ENCODE data around the gene LURAP1L.
A peak's percentile ranks its signal among the peaks of the same experiment; 100 is the strongest.

Gene LURAP1L

GRCh38 chr9:12813960-12814876 lies 39.4 kb downstream of the LURAP1L start:
- DNase-seq (ENCODE audit: low spot score) = peak; percentile 99

GRCh38 chr9:12814877-12815237 lies 40.0 kb downstream of the LURAP1L start:
- no peak for DNase-seq (ENCODE audit: low spot score)

DNA sequence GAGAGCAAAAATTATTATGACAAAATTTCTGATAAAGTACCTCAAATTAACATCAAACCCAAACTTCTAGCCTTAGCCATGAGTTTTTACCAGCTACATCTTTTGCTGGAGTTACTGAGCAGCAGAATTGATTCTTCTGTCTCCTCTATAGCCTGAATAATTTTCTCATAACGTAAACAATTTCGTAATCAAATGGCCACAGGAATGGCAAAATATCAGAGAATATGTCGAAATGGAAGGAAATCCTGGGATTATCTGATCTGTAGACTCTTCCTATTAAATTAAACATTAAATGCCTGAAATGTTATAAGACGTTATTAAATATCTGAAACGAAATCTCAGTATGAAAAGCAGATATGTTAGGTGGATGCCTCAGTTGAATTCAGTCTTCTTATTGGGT lies 41.1 kb downstream of the LURAP1L start:
- no peak for DNase-seq (ENCODE audit: low spot score)

DNA sequence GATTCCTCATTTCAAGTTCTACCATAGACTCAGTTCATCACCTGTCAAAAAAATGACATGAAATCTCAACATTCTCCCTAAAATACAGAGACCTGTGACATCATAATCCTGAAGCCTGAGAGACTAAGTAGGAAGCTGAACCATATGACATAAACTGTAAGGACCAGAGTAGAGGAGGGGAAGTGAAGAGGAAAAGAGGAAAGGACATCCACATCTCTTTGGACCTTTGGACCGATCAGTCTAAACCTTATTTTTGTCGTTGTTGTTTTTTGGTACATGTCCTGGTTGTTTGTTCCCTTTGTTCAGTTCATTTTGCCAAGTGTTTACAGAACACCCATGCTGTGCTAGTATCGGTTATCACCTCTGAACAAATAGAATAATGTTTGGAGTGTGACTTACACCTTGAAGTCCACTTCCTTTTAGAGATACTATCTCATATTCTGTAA lies 41.9 kb downstream of the LURAP1L start:
- DNase-seq (ENCODE audit: low spot score) = no peak

- DNase-seq (ENCODE audit: low spot score) = peak; percentile 83
Measured at GRCh38 chr9:12817702-12818101, 42.9 kb downstream of the LURAP1L start.

GRCh38 chr9:12818431-12819000 lies 43.7 kb downstream of the LURAP1L start:
- DNase-seq (ENCODE audit: low spot score) = no peak

- DNase-seq (ENCODE audit: low spot score) = no peak
Measured at GRCh38 chr9:12819436-12820185, 44.8 kb downstream of the LURAP1L start.

DNA sequence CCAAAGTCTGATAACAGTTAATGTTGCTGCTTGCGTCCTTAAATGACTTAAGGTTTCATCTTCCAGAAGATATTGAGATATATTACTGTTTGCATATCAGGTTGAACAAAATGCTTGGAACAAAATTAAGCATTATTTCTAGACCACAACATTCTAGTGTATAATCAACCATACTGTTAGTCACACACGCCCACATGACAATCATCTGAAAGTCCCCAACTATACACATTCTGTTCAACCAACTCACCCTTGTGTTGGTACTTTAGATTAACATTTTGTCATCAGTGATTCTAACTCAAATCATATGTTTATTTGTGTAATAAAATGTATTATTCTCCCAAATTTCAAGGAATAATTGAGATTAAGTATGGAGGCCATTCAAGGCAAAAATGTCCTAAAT lies 47.3 kb downstream of the LURAP1L start:
- DNase-seq (ENCODE audit: low spot score) = no peak

DNA sequence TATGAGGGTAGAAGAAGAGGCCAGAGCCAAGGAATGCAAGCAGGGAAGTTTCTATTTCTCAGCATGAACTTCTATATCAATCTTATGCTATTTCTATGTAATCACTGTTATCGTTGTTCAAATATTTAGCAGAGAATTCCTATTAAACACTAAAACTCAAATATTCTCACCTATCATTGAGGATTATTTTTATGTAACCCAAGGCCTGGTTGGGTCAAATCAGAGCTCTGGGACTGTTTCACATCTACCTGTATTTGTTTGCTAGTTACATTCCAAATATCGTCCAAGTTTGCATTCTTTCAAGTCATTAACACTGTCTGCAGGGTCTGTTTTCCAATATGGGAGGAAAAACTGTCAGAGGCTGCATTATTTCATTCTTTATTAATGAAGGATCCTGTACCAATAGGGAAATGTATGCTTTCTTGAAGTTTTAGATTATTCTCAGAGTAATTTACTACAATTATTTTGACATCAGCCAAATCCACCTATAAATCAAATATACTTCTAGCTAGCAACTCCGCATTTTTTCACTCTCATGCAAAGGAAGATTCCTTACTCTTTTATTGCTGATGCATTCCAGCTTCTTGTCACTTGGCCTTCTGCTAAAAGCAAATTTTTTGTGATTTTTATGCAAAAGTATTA lies 52.2 kb downstream of the LURAP1L start:
- DNase-seq (ENCODE audit: low spot score) = no peak

DNA sequence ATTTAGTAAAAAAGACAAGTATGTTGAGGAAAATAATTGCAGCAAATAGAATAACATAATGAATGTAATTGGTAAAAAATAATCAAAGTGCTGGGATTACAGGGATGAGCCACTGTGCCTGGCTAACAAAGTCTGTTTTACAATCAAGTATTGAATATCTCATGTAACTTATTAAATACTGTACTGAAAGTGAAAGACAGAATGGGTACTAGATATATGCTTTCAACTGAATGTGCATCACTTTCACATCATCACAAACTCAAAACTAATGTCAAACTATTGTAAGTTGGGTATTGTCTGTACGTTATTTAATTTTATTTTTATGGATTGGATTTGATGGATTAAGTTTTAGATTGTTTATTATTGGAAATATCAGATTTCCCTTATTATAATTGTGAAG lies 58.9 kb downstream of the LURAP1L start:
- DNase-seq (ENCODE audit: low spot score) = no peak

DNA sequence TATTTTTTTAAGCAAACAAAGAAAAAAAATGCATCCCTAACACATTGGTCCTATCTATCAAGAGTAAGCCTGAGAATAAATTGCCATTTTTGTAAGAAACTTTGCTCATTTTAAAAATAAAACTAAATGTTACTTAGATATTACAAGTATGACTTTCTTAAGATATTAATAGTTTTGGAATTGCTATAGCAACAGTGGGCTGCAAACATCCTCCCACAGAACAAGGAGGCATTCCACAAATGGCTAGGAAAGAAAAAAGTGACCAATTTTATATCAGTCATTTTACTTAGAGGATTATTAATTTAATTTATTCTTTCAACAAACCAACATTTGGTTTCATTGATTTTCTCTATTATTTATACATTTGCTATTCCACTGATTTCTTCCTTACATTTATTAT lies 63.7 kb downstream of the LURAP1L start:
- DNase-seq (ENCODE audit: low spot score) = no peak

- no peak for DNase-seq (ENCODE audit: low spot score)
Measured at GRCh38 chr9:12843735-12844134, 68.9 kb downstream of the LURAP1L start.

DNA sequence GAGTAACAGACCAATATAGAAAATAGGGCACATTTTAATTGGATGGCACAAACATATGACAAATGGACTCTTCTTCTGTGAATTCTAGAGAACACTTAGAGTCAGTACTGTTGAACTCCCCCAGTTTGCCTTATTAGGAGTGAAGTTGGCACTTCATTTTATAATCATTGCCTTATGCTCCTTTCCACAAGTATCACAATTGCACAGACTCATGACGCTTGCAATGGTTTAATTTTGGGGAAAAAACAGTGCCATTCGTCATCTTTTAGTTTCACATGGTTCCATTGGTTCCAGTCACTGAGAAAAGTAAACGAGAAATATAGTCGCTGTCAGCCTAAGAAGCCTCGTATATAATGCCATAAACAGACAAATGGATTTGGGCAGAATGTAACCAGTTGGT lies 71.2 kb downstream of the LURAP1L start:
- DNase-seq (ENCODE audit: low spot score) = no peak

DNA sequence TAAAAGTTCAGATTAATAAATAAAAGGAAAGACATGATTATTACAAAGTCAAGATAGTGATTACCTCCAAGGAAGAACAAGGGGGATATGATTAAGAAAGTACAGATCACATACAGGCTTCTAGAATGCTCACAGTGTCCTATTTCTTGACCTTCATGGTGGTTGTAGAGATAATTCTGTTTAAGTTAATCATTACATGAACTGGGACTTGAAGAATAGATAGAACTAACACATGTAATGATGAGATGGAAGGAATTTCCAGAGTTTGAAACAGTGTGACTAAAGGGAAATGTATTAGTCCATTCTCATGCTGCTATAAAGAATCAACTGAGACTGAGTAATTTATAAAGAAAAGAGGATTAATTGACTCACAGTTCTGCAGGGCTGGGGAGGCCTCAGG lies 72.7 kb downstream of the LURAP1L start:
- DNase-seq (ENCODE audit: low spot score) = no peak

- DNase-seq (ENCODE audit: low spot score) = no peak
Measured at GRCh38 chr9:12849486-12850003, 74.7 kb downstream of the LURAP1L start.

- no peak for DNase-seq (ENCODE audit: low spot score)
Measured at GRCh38 chr9:12851341-12852090, 76.7 kb downstream of the LURAP1L start.

- no peak for DNase-seq (ENCODE audit: low spot score)
Measured at GRCh38 chr9:12853051-12853450, 78.2 kb downstream of the LURAP1L start.

GRCh38 chr9:12854221-12854620 lies 79.4 kb downstream of the LURAP1L start:
- no peak for DNase-seq (ENCODE audit: low spot score)

- no peak for DNase-seq (ENCODE audit: low spot score)
Measured at GRCh38 chr9:12855066-12855465, 80.2 kb downstream of the LURAP1L start.

- no peak for DNase-seq (ENCODE audit: low spot score)
Measured at GRCh38 chr9:12856603-12857002, 81.8 kb downstream of the LURAP1L start.

DNA sequence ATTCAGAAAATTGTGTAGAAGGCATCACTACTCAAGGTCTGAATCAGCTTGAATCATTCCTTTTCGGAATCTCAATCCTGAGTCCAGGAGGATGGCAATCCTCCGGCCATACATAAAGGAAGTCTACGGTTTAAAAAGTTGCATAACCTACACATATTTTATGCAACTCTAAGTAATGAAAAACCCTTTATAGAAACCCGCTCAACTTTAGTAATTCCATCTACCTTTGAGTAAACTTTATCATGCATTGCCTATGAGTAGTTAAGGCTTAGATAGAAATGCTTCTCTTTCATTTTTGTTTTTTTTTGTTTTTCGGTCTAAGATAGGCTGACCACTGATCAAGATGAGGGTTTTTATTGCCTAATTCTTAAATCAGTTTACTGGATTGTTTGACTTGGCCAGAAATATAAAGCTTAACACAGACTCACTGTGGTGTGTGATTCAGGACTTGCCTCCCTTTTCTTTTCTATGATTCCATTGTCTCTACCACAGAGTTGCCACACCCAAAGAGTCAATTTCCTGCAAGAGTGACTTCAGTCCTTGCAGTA lies 85.0 kb downstream of the LURAP1L start:
- peak; percentile 48 for DNase-seq (ENCODE audit: low spot score)
